Neural progenitor cell (in vitro differentiated cells): ENCODE data around the gene TMCC1. TPM values are rescaled to one million over a fixed set of nuclear protein-coding genes. Genes with fewer than 3 reads are reported as not detected.
A peak's percentile ranks its signal among the peaks of the same experiment; 100 is the strongest.

Source experiments
- DNase-seq: peaks from one replicate; pipeline ENCODE4 v3.0.0-alpha.2; 2016; ENCODE audit warnings: low spot score
- H2AFZ ChIP-seq: fragments of 200-600 bp; sonication (generic); replicated peaks from 2 replicates; pipeline ENCODE4 v1.6.1; 2016; ENCODE audit warnings: antibody characterized with exemption
- H3F3A ChIP-seq: fragments of 200-600 bp; sonication (generic); 2 replicates; pipeline ENCODE4 v1.6.1; 2016; ENCODE audit warnings: antibody characterized with exemption, low read depth
- H3K27ac ChIP-seq: fragments of 200-600 bp; sonication (generic); 2 replicates; pipeline ENCODE4 v1.5.1; 2016; ENCODE audit warnings: mild to moderate bottlenecking
- H3K27me3 ChIP-seq: fragments of 200-600 bp; sonication (generic); 2 replicates; pipeline ENCODE4 v1.6.1; 2016; ENCODE audit warnings: mild to moderate bottlenecking, moderate library complexity
- H3K36me3 ChIP-seq: fragments of 200-600 bp; sonication (generic); 2 replicates; pipeline ENCODE4 v1.5.1; 2016
- H3K4me1 ChIP-seq: fragments of 200-600 bp; sonication (generic); 2 replicates; pipeline ENCODE4 v1.6.1; 2016; ENCODE audit warnings: mixed run types
- H3K4me2 ChIP-seq: fragments of 200-600 bp; sonication (generic); 2 replicates; pipeline ENCODE4 v1.6.1; 2016
- H3K4me3 ChIP-seq: fragments of 200-600 bp; sonication (generic); 2 replicates; pipeline ENCODE4 v1.5.1; 2016
- H3K79me2 ChIP-seq: fragments of 200-600 bp; sonication (generic); 2 replicates; pipeline ENCODE4 v1.6.1; 2016; ENCODE audit warnings: low read depth
- H3K9ac ChIP-seq: fragments of 200-600 bp; sonication (generic); 2 replicates; pipeline ENCODE4 v1.6.1; 2016
- H3K9me3 ChIP-seq: fragments of 200-600 bp; sonication (generic); 2 replicates; pipeline ENCODE4 v1.5.1; 2016; ENCODE audit warnings: low read depth
- H4K20me1 ChIP-seq: fragments of 200-600 bp; sonication (generic); 2 replicates; pipeline ENCODE4 v1.6.1; 2016; ENCODE audit warnings: low read depth
- H3K27ac Mint-ChIP-seq: 3 replicates; pipeline ENCODE4 v1.8.0; 2021; ENCODE audit warnings: mixed read lengths
- H3K27me3 Mint-ChIP-seq: 2 replicates; pipeline ENCODE4 v1.8.0; 2022; ENCODE audit warnings: low read depth, mild to moderate bottlenecking, inconsistent platforms, moderate library complexity, mixed read lengths; ENCODE audit not compliant: insufficient read depth
- H3K36me3 Mint-ChIP-seq: 3 replicates; pipeline ENCODE4 v1.8.0; 2021; ENCODE audit warnings: mixed read lengths
- H3K4me1 Mint-ChIP-seq: 3 replicates; pipeline ENCODE4 v1.8.0; 2021; ENCODE audit warnings: mixed read lengths
- H3K4me3 Mint-ChIP-seq: 3 replicates; pipeline ENCODE4 v1.8.0; 2021; ENCODE audit warnings: mild to moderate bottlenecking, moderate library complexity, mixed read lengths
- H3K9me3 Mint-ChIP-seq: 3 replicates; pipeline ENCODE4 v1.8.0; 2020; ENCODE audit warnings: mixed read lengths
- EZH2 ChIP-seq: fragments of 200-600 bp; sonication (generic); IDR thresholded peaks from 2 replicates; pipeline ENCODE4 v1.6.1; 2017; ENCODE audit warnings: antibody characterized with exemption, mild to moderate bottlenecking, moderate library complexity
- EZH2phosphoT487 ChIP-seq: fragments of 200-600 bp; sonication (generic); IDR thresholded peaks from 2 replicates; pipeline ENCODE4 v1.6.1; 2017; ENCODE audit warnings: antibody characterized with exemption
- total RNA-seq: library from RNA; depleted of rRNA; stranded (reverse); fragments of >200 nt; gene quantifications from 2 replicates; pipeline ENCODE4 v1.2.3, GENCODE V29; 2015; ENCODE audit warnings: low replicate concordance
- TF ChIP-seq, protein P1 (sequence below): fragments of 200-600 bp; sonication (generic); IDR thresholded peaks from 2 replicates; pipeline ENCODE4 v1.5.1; 2017; ENCODE audit warnings: antibody characterized with exemption, mild to moderate bottlenecking

TMCC1 gene
- total RNA-seq, 1 donor from 2014 or later = 29.8 TPM

DNA sequence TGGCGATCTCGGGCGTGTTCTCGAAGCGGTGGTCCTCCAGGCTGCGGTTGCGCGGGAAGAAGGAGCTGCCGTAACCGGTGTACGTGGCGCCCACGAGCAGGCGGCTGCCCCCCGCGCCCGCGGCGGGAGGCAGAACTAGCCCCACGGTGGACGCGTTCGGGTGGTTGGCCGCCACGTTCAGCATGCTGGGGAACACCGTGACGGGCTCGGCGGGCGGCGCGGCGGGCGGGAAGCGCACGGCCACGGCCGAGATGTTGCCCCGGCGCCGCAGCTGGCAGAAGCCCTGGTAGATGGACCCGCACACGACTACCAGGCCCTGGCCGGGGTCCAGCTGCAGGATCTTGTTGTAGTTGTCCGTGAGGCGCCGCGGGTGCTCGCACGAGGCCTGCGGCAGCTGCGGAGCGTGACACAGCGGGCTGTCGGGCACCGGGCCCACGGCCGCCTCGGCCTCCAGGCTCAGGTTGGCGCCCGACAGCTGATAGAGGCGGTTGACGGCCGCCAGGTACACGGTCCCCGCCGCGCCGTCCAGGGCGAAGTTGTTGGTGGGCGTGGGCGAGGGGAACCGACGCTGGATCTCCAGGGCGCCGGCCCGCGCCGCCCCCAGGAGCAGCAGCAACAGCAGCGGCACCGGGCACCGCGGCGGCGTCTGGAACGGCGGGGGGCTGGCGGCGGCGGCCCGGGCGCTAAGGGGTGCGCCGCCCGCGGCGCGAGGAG, 287.4 kb downstream of the TMCC1 start:
- no peaks in the 10 kb centered on the region for H3K36me3 Mint-ChIP-seq
- H3K4me2 ChIP-seq = peak overlapping the region; percentile 92
- H2AFZ ChIP-seq = peak overlapping the region; percentile 74
- peaks cover 21% of the 10 kb centered on the region for H3K27me3 Mint-ChIP-seq
- H3K9ac ChIP-seq = no peak overlapping the region
- H3K9me3 Mint-ChIP-seq = peaks cover 2% of the 10 kb centered on the region
- no peaks in the 10 kb centered on the region for H3K9me3 ChIP-seq
- H3K4me3 Mint-ChIP-seq = peak overlapping the region; percentile 94
- peaks cover 52% of the 10 kb centered on the region for H3F3A ChIP-seq
- H3K4me1 Mint-ChIP-seq = peaks cover 46% of the 10 kb centered on the region
- no peak overlapping the region for H3K27ac Mint-ChIP-seq
- no peak overlapping the region for H3K27ac ChIP-seq
- H3K36me3 ChIP-seq = no peaks in the 10 kb centered on the region
- DNase-seq = peak; percentile 54
- no peaks in the 10 kb centered on the region for H3K79me2 ChIP-seq
- H3K4me1 ChIP-seq = peaks cover 20% of the 10 kb centered on the region
- H4K20me1 ChIP-seq = peaks cover 33% of the 10 kb centered on the region
- peaks cover 50% of the 10 kb centered on the region for H3K27me3 ChIP-seq
- H3K4me3 ChIP-seq = peak overlapping the region; percentile 56
- TF ChIP-seq, protein P1, sequence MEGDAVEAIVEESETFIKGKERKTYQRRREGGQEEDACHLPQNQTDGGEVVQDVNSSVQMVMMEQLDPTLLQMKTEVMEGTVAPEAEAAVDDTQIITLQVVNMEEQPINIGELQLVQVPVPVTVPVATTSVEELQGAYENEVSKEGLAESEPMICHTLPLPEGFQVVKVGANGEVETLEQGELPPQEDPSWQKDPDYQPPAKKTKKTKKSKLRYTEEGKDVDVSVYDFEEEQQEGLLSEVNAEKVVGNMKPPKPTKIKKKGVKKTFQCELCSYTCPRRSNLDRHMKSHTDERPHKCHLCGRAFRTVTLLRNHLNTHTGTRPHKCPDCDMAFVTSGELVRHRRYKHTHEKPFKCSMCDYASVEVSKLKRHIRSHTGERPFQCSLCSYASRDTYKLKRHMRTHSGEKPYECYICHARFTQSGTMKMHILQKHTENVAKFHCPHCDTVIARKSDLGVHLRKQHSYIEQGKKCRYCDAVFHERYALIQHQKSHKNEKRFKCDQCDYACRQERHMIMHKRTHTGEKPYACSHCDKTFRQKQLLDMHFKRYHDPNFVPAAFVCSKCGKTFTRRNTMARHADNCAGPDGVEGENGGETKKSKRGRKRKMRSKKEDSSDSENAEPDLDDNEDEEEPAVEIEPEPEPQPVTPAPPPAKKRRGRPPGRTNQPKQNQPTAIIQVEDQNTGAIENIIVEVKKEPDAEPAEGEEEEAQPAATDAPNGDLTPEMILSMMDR = no peak
- TF ChIP-seq EZH2 (peak; percentile 95), EZH2phosphoT487 (peak; percentile 99)

GRCh38 chr3:129605203-129605921, 288.1 kb downstream of the TMCC1 start:
- no peaks in the 10 kb centered on the region for H3K36me3 Mint-ChIP-seq
- H3K27me3 Mint-ChIP-seq = peaks cover 24% of the 10 kb centered on the region
- Histone ChIP-seq H3K36me3 (no peaks in the 10 kb centered on the region), H3K79me2 (no peaks in the 10 kb centered on the region), H3K4me3 (peak overlapping the region; percentile 56), H3K4me2 (peak overlapping the region; percentile 92), H2AFZ (peak overlapping the region; percentile 74), H3K27ac (no peak overlapping the region), H3K27me3 (peaks cover 50% of the 10 kb centered on the region), H3K4me1 (peaks cover 20% of the 10 kb centered on the region), H3F3A (peaks cover 52% of the 10 kb centered on the region), H4K20me1 (peaks cover 33% of the 10 kb centered on the region), H3K9me3 (no peaks in the 10 kb centered on the region), H3K9ac (no peak overlapping the region)
- TF ChIP-seq, protein P1 = peak; percentile 21
- TF ChIP-seq EZH2phosphoT487 (peak; percentile 99), EZH2 (peak; percentile 99)
- no peak overlapping the region for H3K27ac Mint-ChIP-seq
- H3K9me3 Mint-ChIP-seq = peaks cover 2% of the 10 kb centered on the region
- peak overlapping the region; percentile 94 for H3K4me3 Mint-ChIP-seq
- peak; percentile 90 for DNase-seq
- peaks cover 52% of the 10 kb centered on the region for H3K4me1 Mint-ChIP-seq

- no peak overlapping the region for H3K27ac ChIP-seq
- H3K9ac ChIP-seq = no peak overlapping the region
- peak overlapping the region; percentile 56 for H3K4me3 ChIP-seq
- peak overlapping the region; percentile 92 for H3K4me2 ChIP-seq
- peaks cover 50% of the 10 kb centered on the region for H3K27me3 ChIP-seq
- TF ChIP-seq, protein P1 = no peak
- TF ChIP-seq EZH2phosphoT487 (no peak), EZH2 (no peak)
- H3F3A ChIP-seq = peaks cover 48% of the 10 kb centered on the region
- H3K36me3 ChIP-seq = no peaks in the 10 kb centered on the region
- no peaks in the 10 kb centered on the region for H3K79me2 ChIP-seq
- Mint-ChIP-seq H3K4me3 (peak overlapping the region; percentile 81), H3K9me3 (peaks cover 2% of the 10 kb centered on the region), H3K27me3 (peaks cover 24% of the 10 kb centered on the region), H3K36me3 (no peaks in the 10 kb centered on the region), H3K27ac (no peak overlapping the region), H3K4me1 (peaks cover 56% of the 10 kb centered on the region)
- H4K20me1 ChIP-seq = peaks cover 33% of the 10 kb centered on the region
- no peak overlapping the region for H2AFZ ChIP-seq
- DNase-seq = no peak
- peaks cover 25% of the 10 kb centered on the region for H3K4me1 ChIP-seq
- no peaks in the 10 kb centered on the region for H3K9me3 ChIP-seq
These were observed 288.7 kb downstream of the TMCC1 start for GRCh38 chr3:129604767-129605166.
